NB4 (cell line): ENCODE results near the gene CNKSR1.

ENCODE experiments used
- MYC ChIP-seq: IDR thresholded peaks from 2 replicates; pipeline ENCODE4 v1.6.1; 2011; ENCODE audit warnings: low read depth, low read length
- POLR2A ChIP-seq: IDR thresholded peaks from 2 replicates; pipeline ENCODE4 v1.6.1; 2011; ENCODE audit warnings: mild to moderate bottlenecking; ENCODE audit not compliant: insufficient read length; ENCODE audit errors: extremely low read depth
- TF ChIP-seq, protein P1 (sequence below): IDR thresholded peaks from one replicate; pipeline ENCODE4 v1.5.1; 2012; ENCODE audit warnings: low read depth, low read length
- TF ChIP-seq, protein P2 (sequence below): IDR thresholded peaks from 2 replicates; pipeline ENCODE4 v1.6.1; 2011; ENCODE audit warnings: low read depth, low read length

DNA sequence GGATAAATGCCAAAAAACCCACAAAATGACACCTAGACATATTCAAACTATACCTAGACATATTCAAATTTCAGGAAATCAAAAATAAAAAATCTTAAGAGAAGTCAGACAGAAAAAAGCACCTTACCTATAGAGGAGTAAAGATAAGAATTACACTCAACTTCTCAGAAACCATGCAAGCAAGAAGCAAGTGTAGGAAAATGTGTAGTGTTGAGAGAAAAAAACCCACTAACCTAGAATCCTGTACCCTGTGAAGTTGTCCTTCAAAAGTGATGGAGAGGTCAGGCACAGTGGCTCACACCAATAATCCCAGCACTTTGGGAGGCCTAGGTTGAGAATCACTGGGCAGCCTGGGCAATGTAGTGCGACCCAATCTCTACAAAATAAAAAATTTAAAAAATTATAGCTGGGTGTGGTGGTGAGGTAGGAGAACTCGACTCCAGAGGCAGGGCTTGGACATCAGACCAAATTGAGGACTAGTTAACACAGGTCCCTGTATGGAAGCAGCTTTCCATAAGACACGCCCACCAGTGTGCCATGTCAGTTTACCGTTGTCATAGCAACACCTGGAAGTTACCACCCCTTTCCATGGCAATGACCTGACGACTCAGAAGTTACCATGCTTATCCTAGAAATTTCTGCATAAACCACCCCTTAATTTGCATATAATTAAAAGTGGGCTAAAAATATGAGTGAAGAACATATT lies 45.0 kb upstream of the CNKSR1 start:
- TF ChIP-seq, protein P1, sequence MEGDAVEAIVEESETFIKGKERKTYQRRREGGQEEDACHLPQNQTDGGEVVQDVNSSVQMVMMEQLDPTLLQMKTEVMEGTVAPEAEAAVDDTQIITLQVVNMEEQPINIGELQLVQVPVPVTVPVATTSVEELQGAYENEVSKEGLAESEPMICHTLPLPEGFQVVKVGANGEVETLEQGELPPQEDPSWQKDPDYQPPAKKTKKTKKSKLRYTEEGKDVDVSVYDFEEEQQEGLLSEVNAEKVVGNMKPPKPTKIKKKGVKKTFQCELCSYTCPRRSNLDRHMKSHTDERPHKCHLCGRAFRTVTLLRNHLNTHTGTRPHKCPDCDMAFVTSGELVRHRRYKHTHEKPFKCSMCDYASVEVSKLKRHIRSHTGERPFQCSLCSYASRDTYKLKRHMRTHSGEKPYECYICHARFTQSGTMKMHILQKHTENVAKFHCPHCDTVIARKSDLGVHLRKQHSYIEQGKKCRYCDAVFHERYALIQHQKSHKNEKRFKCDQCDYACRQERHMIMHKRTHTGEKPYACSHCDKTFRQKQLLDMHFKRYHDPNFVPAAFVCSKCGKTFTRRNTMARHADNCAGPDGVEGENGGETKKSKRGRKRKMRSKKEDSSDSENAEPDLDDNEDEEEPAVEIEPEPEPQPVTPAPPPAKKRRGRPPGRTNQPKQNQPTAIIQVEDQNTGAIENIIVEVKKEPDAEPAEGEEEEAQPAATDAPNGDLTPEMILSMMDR = no peak
- TF ChIP-seq POLR2A = no peak
- no peak for TF ChIP-seq MYC
- TF ChIP-seq, protein P2, sequence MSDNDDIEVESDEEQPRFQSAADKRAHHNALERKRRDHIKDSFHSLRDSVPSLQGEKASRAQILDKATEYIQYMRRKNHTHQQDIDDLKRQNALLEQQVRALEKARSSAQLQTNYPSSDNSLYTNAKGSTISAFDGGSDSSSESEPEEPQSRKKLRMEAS = no peak
